Fibroblast of gingiva (primary cell): ENCODE data around the gene ALOX5AP.

Source experiments
- DNase-seq: peaks from one replicate; pipeline ENCODE4 v3.0.0-alpha.2; 2011; ENCODE audit warnings: low read depth

ALOX5AP gene

DNA sequence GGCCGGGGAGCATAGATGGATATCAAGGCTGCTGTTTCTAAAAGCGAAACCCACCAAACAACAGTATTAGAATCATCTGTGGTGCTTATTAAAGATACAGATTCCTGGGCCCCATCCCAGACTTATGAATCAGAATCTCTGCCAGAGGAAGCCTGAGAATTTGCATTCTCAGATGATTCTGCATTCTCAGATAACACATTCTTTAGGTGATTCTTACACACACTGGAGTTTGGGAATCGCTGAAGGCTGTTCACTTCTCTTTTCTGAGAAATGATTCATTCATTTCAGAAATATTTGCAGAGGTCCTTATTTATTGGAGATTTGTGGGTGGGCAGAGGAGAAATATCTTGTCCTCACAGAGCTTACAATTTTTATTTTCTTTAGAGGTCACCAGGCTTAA is 24.4 kb downstream of the ALOX5AP start:
- no peak for DNase-seq

DNA sequence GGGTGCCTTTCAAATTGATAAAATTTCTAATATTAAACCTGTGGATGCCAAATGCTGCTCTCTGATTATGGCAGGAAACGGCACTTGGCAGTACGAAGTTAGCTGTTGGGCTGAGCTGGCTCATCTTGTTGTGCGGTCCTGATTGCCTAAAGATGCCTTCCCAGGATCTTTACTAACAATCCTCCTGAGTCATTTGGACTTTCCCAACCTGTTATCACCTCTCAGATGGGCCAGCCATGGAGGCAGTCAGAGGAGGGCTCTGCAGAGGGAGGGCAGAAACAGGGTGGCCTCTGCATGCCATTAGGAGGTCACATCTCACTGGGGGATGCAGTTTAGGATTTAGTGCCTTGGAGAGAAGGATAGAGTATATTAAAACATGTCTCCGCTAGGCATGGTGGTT is 27.3 kb downstream of the ALOX5AP start:
- no peak for DNase-seq

DNA sequence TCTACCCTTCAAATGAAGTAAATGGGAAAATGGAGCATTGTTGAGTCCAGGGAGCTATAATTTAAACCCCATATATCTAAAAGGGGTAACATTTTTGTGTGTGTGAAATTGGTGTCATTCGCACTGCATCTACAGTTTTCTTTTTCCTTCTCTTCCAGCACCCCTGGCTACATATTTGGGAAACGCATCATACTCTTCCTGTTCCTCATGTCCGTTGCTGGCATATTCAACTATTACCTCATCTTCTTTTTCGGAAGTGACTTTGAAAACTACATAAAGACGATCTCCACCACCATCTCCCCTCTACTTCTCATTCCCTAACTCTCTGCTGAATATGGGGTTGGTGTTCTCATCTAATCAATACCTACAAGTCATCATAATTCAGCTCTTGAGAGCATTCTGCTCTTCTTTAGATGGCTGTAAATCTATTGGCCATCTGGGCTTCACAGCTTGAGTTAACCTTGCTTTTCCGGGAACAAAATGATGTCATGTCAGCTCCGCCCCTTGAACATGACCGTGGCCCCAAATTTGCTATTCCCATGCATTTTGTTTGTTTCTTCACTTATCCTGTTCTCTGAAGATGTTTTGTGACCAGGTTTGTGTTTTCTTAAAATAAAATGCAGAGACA is 28.6 kb downstream of the ALOX5AP start:
- DNase-seq = no peak

DNA sequence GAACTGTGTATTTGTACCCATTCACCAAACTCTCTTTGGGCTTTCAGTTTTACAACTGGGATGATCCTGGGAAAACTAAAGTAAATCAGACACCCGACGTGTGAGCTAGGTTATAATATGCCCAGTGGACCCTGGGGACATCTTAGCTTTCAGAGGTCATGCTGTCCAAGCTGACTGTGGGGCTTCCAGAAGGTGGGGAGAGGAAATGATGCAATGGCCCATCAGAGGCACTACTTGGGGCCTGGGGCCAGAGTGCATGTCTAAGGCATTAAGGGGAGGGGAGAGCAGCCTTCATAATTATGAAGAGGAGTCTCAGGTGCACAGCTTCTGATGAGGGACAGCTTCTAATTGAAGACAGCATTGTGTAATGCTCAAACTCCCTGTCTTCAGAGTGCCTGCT is 30.9 kb downstream of the ALOX5AP start:
- no peak for DNase-seq

DNA sequence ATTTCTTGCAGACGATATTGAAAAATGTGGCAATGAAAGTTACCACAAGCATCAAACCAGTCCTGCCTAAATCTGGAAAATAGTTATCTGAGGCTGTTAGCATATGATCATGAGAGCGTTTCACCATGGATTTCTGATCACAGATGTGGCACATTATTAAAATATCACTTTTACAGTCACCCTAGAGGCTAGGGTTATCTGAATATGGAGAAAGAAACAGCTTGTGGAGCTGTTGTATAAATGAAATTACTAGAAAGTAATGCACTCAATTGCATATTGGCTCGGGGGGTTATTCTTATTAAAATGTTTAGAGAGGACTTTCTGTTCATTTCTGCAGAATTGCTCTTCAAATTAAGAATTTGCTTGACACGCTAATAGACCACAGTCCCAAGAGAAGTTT is 35.6 kb downstream of the ALOX5AP start:
- no peak for DNase-seq

DNA sequence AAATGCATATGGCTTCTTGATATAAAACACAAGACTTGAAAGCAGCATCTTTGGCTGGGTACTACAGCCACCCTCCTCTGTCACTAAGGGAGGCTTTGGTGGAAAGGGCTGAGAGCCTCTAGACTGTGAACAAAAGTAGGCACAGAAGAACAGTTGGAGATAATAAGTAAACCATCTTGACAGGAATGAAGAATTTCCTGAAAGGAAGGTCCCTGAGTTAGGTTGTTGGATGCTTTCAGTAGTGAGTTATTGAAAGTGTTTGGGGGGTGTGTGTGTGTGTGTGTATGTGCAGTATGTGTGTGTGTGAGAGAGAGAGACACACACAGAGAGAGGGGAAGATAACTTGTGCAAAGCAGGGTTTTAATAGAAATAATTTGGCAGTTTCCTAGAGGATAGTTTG is 38.2 kb downstream of the ALOX5AP start:
- DNase-seq = no peak

DNA sequence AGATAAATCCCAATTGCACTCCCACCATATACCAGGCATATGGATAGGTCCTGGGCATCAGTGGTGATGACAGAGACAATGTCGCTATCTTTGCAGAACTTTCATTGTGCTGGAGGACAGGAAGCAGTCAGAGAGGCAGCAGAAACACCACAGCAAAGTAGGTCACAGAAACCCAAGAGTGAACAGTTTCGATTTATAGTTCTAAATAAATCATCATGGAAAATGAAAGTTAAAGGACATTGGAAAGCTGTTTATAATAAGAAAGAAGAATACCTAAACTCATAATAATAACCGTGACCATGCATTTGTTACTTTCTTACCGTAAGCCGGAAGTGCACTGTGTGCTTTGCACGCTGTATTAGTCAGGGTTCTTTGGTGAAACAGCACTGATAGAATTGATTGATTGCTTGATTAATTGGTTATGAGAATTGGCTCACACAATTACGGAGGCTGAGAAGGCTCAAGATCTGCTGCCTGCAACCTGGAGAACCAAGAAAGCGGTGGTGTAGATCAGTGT is 38.9 kb downstream of the ALOX5AP start:
- DNase-seq = no peak

DNA sequence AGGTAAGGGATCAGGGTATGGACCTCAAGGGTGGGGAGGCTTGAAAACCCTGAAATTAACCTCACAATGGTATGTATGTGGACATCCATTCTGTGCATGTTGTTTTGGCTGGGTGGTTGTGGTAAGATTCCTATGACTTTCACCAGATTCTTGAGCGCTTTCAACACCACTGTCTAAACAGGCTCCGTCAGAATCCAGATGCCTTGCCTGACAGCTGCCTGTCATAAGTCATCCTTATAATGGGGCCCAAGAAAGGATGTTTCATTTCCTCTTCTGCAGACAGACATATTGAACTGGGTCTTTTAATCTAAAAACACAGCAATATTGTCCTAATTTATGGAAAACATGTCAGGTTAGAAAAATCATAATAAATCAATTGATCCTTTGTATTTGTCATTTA is 41.3 kb downstream of the ALOX5AP start:
- DNase-seq = no peak

DNA sequence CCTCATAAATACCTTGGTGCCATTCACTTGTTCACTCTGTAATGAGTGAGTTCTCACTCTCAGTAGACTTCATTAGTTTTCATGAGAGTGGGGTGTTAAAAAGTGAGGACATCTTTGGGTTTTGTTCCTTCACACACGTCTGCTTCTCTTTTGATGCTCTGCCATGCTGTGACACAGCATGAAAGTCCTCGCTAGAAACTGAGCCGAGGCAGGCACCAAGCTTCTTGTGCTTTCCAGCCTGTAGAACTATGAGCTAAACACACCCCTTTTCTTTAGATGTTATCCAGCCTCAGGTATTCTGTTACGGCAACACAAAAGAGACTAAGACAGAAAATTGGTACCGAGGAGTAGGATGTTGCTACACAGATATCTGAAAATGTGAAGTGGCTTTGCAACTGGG is 43.7 kb downstream of the ALOX5AP start:
- DNase-seq = no peak

DNA sequence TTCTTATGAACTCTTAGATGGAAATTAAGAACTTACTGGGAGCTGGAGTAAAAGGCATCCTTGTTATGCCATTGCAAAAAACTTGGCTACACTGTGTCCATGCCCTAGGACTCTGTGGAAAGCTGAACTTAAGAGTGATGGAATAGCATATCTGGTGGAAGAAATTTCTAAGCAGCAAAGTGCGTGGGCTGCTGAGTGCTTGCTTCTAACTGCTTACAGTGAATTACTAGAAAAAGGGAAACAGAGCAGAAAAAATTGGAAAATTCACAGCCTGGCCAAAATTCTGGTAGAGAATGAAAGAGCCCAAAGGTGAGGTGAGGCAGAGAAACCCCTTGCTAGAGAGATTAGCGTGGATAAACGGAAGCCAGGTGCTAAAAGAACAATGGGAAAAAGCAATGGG is 44.3 kb downstream of the ALOX5AP start:
- DNase-seq = no peak

DNA sequence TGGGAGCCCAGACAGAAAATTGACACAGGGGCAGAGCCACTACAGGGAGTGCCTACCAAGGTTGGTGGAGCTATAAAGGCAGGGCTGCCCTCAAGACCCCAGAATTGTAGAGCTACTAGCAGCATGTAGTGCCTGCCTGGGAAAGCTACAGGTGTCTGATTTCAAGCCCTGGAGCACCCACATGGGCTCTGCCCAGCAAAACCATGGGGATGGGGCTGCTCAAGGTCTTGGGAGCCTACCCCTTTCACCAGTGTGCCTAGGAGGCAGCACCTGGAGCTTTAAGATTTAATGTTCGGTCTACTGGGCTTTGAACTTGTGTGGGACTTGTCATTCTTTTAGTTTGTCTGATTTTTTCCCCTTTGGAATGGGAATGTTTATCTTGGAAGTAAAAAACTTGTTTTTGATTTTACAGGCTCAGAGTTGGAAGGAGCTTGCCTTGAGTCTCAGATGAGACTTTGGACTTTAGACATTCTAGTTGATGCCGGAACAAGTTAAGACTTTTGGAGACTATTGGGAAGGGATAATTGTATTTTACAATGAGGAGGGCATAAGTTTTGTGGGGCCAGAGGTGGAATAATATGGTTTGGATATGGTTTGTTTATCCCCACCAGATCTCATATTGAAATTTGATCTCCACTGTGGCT is 45.1 kb downstream of the ALOX5AP start:
- DNase-seq = no peak

DNA sequence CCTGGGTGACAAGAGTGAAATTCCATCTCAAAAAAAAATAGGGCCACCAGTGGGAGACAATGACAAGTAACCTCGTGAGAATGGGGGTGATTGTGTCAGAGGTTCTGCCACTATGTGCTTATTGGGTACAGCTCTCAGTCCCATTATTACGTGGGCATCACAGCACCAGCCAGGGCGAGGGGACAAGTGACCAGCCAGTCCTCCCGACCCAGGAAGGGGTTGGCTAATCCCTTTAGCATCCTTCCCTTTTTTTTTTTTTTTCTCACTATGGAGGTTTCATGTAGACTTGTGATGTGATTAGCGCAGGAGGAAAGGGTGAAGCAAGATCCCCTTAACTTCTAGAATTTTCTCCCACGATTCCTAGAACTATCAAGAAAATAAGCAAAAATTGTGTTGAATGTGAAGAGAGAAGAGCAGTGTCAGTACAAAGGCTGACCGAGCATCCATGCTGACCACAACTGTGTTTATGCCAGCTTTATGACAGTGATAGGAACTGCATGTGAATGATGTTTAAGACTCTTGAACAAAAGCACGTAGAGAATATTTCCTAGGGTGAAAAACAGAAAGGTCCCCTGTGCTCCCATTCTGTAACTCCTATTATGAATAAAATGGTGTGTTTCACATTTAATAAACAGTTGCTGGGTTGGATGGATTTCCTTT is 50.0 kb downstream of the ALOX5AP start:
- DNase-seq = no peak

DNA sequence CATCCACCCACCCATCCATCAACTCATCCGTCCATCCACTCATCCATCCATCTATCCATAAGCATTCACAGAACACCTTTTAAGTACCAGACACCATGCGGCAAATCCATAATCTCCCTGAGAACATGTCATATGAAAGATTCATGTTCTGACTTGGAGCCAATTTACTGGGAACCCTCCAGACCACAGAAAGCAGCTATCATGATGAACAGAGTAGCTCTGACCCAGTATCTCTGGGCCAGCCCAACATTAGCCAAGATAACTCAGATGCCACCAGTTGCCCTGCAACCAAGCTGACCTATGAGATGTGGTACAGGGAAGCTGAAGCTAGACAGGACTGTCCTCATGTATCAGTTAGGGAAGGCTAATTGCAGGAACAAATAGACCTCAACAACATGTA is 51.3 kb downstream of the ALOX5AP start:
- no peak for DNase-seq

DNA sequence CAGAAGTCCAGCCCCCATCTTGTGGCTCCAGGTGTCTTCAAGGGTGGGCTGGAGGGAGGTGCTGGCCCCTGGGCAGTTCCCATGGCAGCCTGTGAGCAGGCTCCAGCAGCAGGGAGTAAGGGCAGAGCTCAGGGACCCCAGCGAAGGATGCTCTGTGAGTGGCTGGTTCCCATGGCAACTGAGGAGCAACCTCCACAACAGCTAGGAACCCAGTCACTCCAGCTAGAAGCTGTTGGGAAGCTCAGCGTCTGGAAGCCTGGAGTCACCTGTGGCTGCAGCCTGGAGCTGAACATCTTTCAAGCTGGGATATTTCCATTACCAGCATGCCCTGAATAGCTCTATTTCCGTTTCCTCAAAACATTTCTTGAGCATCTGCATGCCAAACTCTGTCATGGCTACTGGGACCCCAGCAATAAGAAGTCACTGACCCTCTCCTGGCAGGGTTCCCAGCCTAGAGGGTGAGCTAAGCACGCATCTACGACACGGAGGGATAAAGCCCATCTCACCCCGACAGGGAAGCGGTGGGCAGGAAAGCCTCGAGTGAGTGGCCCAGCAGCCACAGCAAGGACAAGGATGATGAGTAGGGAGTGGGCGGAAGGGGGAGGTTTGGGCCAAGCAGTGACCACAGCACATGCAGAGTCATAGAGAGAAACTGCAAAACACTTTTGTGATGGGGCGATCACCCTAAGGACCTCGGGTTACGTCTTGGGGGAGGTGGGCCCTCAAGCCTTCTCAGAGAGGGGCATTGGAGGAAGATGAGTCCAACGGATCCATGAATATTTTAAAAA is 52.6 kb downstream of the ALOX5AP start:
- DNase-seq = no peak

DNA sequence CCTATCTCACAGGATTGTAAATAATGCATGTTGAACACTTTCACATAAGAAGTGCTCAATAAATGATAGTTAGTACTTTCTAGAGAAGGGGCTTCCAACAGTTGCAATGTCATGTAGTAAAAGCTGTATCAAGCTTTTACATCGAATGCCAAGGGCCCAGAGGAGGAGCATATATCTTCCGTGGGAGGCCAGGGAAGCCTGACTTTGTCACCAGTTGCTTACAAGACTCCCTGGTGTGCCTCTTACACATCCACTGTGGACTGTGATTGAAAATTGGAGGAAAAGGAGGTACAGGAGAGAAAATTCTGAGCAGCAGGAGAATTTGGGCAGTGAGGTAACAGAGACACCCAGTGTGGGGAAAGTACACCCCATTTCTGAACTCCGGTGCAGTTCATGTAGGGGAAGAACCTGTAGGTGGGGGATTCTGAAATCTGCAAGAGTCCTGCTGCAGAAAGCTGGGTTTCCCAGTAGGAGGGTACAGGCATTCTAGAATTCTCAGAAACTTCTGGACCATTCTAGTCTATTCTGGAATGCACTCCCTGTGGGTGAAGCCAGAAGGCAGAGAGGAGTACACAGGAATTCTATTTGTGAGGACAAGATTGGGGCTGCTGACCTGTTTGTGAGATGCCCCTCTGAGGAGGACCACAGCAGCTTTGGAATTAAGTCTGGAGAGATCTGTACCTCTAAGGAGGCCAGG is 54.0 kb downstream of the ALOX5AP start:
- no peak for DNase-seq

DNA sequence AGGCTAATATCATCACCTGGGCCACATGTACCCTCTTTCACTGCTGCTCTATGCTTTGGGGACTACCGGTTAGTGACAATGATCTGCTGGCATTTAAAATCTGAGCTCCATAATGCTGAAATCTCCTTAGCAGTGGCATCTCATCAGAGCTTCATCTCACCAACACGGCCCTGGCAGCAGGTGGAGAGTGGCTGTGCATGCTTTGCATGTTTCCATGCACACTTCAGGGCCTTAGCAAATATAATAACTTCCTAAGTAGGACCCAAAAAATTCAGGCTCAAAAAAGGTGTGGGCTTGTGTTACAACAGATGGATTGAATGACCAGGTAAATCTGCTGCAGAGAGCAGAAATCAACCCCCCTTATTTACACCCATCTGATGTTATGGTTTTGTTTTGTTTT is 55.2 kb downstream of the ALOX5AP start:
- DNase-seq = no peak

DNA sequence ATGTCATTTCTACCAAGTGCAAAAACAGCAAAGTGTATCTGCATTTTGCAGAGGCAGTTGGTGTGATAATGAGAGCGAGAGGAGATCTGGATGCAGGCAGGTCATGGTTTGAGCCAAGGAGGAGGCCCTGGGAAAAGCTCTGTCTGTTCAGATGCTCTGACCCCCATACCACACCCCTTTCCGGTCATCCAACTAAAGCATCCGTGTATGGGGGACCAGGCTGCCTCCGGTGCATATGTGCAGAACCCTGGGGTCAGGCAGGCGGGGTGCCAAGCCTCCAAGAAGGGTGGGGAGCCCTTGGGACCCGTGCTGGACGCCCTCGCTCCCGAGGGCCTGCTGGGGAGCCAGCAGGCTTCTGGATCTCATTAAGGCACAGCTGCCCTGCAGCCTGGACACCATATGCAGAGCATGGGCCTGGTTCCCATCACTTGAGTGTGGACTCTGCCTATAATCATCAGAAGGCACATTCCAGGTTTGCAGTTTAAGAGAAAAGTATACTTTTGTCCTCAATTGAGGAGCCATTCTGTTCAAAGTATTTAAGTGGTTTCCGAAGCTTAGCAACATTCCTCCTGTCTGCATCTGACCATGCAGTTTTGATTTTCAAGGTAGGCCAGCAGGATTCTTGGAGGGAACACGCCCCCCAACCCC is 56.1 kb downstream of the ALOX5AP start:
- DNase-seq = peak; percentile 82

DNA sequence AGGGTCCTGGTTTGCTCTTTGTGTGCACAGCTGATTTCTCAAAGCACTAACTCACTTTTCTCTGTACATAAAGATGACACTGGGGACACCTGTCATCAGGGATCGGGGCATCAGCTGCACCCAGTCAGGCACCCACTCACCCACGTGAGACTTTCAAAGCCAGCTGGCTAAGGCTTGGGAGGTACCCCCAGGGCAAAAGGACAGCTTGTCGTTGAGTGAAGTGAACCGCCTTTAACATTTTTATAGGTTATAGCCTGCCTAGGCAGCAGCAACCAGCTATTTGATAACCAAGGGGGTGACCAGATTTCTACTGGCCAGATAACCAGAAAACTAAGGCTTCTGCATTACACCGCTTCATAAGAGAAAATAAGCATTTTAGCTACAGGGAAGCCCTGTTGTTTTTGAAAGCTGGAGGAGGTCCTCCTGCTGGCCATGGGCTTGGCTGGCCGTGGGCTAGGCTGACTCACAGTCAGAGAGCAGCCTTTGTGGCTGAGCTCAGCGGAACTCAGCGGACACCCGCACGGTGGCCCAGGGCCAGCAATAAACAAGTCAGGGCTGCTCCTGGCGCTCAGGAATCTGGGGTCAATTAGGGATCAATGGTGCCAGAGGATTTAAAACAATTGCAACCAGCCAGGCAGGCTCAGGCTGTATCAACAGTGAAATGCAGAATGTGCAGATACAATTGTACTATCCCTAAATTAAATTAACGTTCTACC is 57.1 kb downstream of the ALOX5AP start:
- DNase-seq = peak; percentile 97

DNA sequence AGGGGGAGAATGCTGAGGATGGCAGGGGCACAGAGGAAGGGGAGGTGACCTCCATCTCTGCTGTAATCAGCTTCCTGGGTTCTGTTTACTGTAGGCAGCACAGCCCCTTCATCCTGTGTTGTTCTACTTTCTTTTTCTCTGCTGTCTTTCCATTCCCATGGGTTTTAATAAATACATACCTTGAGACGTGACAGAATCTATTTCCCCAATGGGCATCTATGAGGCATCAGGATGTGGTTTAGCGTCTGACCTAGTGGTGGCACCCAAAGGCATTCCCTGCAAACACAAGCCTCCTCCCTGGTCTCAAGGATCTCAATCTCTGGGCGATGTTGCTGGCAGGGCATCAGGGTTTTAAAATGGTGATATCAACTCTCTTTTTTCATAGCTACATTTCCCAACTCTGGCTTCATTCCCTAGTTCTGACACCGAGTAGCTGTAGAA is 60.8 kb downstream of the ALOX5AP start:
- DNase-seq = peak; percentile 74

DNA sequence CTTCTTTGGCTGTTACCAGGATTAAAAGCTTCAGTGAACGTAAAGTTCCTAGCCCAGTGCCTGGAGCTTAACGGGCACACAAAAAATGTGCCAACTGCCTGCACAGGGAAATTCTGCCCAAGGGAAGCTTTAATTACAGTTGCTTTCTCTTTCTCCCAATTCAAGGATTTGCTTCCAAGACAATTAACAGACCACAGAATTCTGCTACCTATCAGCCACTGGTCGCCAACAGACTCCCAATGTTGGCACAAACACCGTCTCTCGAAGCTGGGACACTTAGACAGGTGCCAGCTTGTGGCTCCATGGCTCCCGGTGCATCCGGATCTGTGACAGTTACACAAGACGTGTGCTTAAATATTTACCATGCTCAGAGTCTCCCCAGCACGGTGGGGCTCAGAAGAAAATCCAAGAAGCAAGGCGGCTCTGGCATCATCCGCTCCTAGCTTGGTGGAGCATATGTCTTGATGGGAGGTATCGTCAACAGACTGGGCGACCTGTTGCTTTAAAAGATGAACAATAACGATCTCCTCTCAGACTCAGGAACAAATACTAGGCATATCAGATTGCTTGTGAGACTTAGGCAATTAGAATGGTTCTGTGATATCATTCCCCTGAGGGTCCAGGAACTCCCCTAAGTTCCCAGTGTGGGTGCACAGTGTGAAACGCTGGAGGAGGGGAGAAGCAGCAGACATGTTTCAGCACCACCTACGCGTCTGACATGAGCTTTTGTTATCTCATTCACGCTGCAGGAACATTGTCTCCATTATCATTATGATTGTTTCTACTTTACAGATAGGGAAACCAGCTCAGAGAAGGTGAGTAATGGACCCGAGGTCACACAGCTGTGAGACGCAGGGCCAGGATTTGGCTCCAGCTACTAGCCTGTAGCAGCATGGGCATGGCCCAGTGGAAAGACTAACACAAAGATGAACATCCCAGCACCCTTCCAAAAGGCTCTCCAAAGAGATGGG is 61.6 kb downstream of the ALOX5AP start:
- no peak for DNase-seq
